Psoas muscle (tissue), 8 donors: ENCODE data around the gene KCTD17. TPM values are rescaled to one million over a fixed set of nuclear protein-coding genes. Genes with fewer than 3 reads are reported as not detected.
A peak's percentile ranks its signal among the peaks of the same experiment; 100 is the strongest.

Experiments
- ATAC-seq, 4 donors: fragments of 200-7000 bp; cut with Tn5 transposase; one replicate each; pipeline ENCODE4 v1.9.1; 2020; ENCODE audit warnings: moderate library complexity in 3 of 4, mild to moderate bottlenecking in 2 of 4
- DNase-seq, 2 donors: peaks; one replicate each; pipeline ENCODE4 v3.0.0-alpha.2; 2020
- H3K27ac ChIP-seq: fragments of 200-600 bp; one replicate; pipeline ENCODE4 v1.8.0; 2022
- H3K27me3 ChIP-seq, 3 donors: fragments of 200-600 bp in 1 of 3; one replicate each; pipeline versions ENCODE4 v1.6.1 to v1.8.0; 2013 to 2022; ENCODE audit warnings: low read length in 2 of 3, mild to moderate bottlenecking in 2 of 3, moderate library complexity in 1 of 3; ENCODE audit not compliant: insufficient read depth in 3 of 3
- H3K36me3 ChIP-seq, 2 donors: fragments of 200-600 bp in 1 of 2; one replicate each; pipeline versions ENCODE4 v1.6.1 to v1.8.0; 2013 to 2022; ENCODE audit warnings: low read depth in 1 of 2, mild to moderate bottlenecking in 1 of 2, moderate library complexity in 1 of 2; ENCODE audit not compliant: insufficient read depth in 1 of 2
- H3K4me1 ChIP-seq: fragments of 200-600 bp; one replicate; pipeline ENCODE4 v1.8.0; 2022
- H3K4me3 ChIP-seq: fragments of 200-600 bp; one replicate; pipeline ENCODE4 v1.8.0; 2022; ENCODE audit warnings: mild to moderate bottlenecking
- H3K9me3 ChIP-seq: fragments of 200-600 bp; one replicate; pipeline ENCODE4 v1.8.0; 2022
- CTCF ChIP-seq: fragments of 200-600 bp; IDR thresholded peaks from one replicate; pipeline ENCODE4 v1.8.0; 2022; ENCODE audit warnings: antibody characterized with exemption
- WGBS, 3 donors: extraction: QIAGEN DNeasy Blood & Tissue Kit; methylation state at CpG; one replicate each; pipeline versions ENCODE4 v1.1.6 to v1.1.7; 2013; 5-methylcytosine and 5-hydroxymethylcytosine counted together
- intact Hi-C, 2 donors: fragments of 100-400 bp; cut with DNase I; formaldehyde crosslinking; loops; one replicate each; pipeline versions ENCODE4 v1.11.0 to v1.14.2; 2022
- polyA plus RNA-seq, 3 donors: library from polyadenylated mRNA; stranded (reverse); fragments of 200-250 nt; gene quantifications; one replicate each; pipeline ENCODE4 v1.2.3, GENCODE V29; 2013
- total RNA-seq, 4 donors: library from RNA; stranded (reverse); fragmentation: NEBNext Ultra II Directional in 2 of 4; extraction: Animal tissue kit (Norgen Biotek cat#: 25700) in 2 of 4; gene quantifications; one replicate each; pipeline versions ENCODE4 v1.2.1 to v1.2.4, GENCODE V29; 2021 to 2023
- donor health status: healthy with polysubstance abuse.
- donor health status: DM: no; HTN: no; CAD: no; lungs with moderate emphysema.
- donor health status: Bipolar disorder and iron deficiency.
- donor health status: healthy.
- donor health status: DM: yes; HTN: yes; CAD: no.
- donor health status: DM: no; HTN: no; CAD: no.
- donor health status: DM: no; HTN: no; CAD: no.
- donor health status: DM: yes; HTN: yes; CAD: no.

KCTD17 gene
- total and polyA plus RNA-seq, 7 donors, result 1.5 to 3.4 (median 1.8) TPM

- no peaks in the 10 kb centered on the region for H3K4me1 ChIP-seq
- H3K27me3 ChIP-seq, result peaks cover 0 to 46% (median 9%) of the 10 kb centered on the region in 3 donors
- DNase-seq (no peak), ATAC-seq (no peak)
- intact Hi-C loops, result loop anchor here in 1 of 2 donors (5.0 kb wide), 1 partner anchor 127 kb away; no protein-coding TSS in a partner anchor
- H3K36me3 ChIP-seq, result no peaks in the 10 kb centered on the region
- WGBS, 3 donors, result 47 to 52% (median 48%) methylated on average over 17 of the region's 17 CpGs
- H3K9me3 ChIP-seq, result no peaks in the 10 kb centered on the region
- no peak for TF ChIP-seq CTCF
- H3K27ac ChIP-seq, result no peak overlapping the region
- H3K4me3 ChIP-seq, result no peak overlapping the region
These were observed 23.5 kb downstream of the KCTD17 start for GRCh38 chr22:37075046-37075445.

DNA sequence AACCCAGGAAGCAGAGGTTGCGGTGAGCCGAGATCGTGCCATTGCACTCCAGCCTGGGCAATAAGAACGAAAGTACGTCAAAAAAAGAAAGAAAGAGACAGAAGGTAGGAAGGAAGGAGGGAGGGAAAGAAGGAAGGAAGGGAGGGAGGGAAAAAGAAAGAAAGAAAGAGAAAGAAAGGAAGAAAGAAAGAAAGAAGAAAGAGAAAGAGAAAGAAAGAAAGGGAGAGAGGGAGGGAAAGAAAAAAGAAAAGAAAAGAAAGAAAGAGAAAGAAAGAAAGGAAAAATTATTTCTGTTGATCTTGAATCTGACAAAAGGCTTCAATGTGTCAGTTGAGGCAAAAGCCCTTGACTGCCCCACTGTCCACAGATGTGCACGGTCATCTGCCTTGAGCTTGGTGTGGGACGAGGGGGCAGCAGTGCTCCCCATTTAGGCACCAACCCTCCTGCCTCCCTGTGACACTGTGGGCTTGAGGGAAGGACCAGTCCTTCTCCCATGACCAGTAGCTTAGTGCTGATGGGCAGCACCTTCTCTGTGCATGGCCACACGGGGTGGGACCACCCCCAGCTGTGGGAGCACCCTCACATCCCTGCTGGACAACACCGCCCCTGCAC is 24.4 kb downstream of the KCTD17 start:
- DNase-seq, result no peak
- no peak overlapping the region for H3K4me3 ChIP-seq
- H3K4me1 ChIP-seq, result no peaks in the 10 kb centered on the region
- intact Hi-C loops, result loop anchor here (2.0 to 5.0 kb wide), 2 partner anchors 123 to 126 kb away; no protein-coding TSS in a partner anchor
- TF ChIP-seq CTCF, result no peak
- no peaks in the 10 kb centered on the region for H3K36me3 ChIP-seq
- H3K27me3 ChIP-seq, result peaks cover 0 to 37% (median 7%) of the 10 kb centered on the region in 3 donors
- no peak for ATAC-seq
- no peak overlapping the region for H3K27ac ChIP-seq
- 64 to 72% (median 69%) methylated on average over 9 of the region's 9 CpGs for WGBS, 3 donors
- H3K9me3 ChIP-seq, result no peaks in the 10 kb centered on the region

DNA sequence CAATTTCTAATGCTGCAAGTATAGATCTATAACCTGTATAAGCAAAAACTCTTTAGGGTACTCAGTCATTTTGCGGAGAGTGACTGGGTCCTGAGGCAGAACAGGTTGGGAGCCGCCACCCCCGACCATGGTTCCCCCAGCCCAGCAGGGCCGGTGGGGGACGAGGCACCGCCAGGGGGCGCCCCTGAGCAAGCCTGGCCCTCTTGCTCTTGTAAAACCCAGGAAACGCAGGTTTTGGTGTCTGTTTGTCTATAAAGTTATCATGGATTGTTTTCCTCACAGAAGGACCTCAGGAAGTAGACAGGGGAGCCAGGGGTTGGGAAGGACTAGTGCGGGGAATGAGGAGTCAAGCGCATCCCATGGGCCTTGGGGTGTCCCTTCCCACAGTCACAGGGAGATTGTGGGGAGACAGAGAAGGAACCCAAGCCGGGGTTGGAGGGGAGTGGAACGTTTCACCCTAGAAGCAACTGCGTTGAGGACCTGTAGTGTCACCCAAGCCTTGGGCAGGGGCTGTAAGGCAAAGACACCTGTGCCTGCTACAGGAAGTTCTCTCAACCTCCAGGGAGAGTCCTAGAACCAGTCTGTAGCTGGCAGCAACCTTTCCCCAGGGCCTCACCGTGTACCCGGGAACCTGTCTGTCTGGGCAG is 26.4 kb downstream of the KCTD17 start:
- Histone ChIP-seq H3K4me3 (no peak overlapping the region), H3K27me3 (peaks cover 0 to 33% (median 7%) of the 10 kb centered on the region in 3 donors), H3K36me3 (no peaks in the 10 kb centered on the region), H3K9me3 (no peaks in the 10 kb centered on the region), H3K4me1 (no peaks in the 10 kb centered on the region), H3K27ac (no peak overlapping the region)
- intact Hi-C loops, result loop anchor here (2.0 to 5.0 kb wide), 2 partner anchors 121 to 124 kb away; no protein-coding TSS in a partner anchor
- TF ChIP-seq CTCF, result peak; percentile 89
- peak; percentile 55 to 67 (median 57) for ATAC-seq
- 23 to 28% (median 27%) methylated on average over 15 of the region's 15 CpGs for WGBS, 3 donors
- peak; percentile 52 to 68 for DNase-seq

DNA sequence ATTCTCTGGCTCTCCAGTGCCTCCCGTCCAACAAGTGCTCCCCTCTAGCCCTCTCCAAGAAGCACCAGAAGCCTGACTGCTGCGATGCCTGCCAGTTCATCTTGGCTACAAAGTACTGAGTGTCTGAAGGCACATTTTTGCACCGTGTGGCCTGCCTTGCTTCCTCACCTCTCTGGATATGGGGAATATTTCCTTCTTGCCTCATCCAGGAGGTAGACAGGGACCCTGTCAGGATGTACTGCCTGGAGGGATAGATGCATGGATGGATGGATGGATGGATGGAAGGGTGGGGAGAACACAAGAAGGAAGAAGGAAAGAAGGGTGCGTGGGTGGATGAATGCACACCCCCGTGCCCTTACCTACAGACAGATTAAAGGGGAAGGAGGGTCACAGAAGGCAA is 27.6 kb downstream of the KCTD17 start:
- DNase-seq (no peak), ATAC-seq (no peak)
- no peaks in the 10 kb centered on the region for H3K4me1 ChIP-seq
- H3K4me3 ChIP-seq, result no peak overlapping the region
- peaks cover 0 to 28% (median 4%) of the 10 kb centered on the region in 3 donors for H3K27me3 ChIP-seq
- intact Hi-C loops, result loop anchor here in 1 of 2 donors (5.0 kb wide), 1 partner anchor 123 kb away; no protein-coding TSS in a partner anchor
- no peaks in the 10 kb centered on the region for H3K9me3 ChIP-seq
- 31 to 40% (median 35%) methylated on average over 5 of the region's 5 CpGs for WGBS, 3 donors
- no peaks in the 10 kb centered on the region for H3K36me3 ChIP-seq
- no peak overlapping the region for H3K27ac ChIP-seq
- no peak for TF ChIP-seq CTCF
